H1 (cell line): Measurements from ENCODE around the gene TNFSF11. TPM values are rescaled to one million over a fixed set of nuclear protein-coding genes. Genes with fewer than 3 reads are reported as not detected.

ENCODE experiments used
- CTCF ChIA-PET: fragments of 300-600 bp; sonication (Branson Sonifier 250); formaldehyde crosslinking; loops from one replicate; lab custom pipeline; 2021; ENCODE audit not compliant: partially characterized antibody; lab: Charles Lee
- POLR2A ChIA-PET: fragments of 300-600 bp; sonication (Branson Sonifier 250); formaldehyde crosslinking; loops from one replicate; lab custom pipeline; 2021; ENCODE audit warnings: inconsistent platforms; ENCODE audit not compliant: partially characterized antibody; lab: Charles Lee
- DNase-seq, 2 experiments: peaks; one replicate each; pipeline versions ENCODE4 v3.0.0 to v3.0.0-alpha.2; 2010 to 2022; ENCODE audit warnings: low spot score in 2 of 2, low read depth in 1 of 2, mixed read lengths in 1 of 2
- FAIRE-seq: peaks from 2 replicates; lab custom pipeline; 2011; peaks lifted over from hg19 to GRCh38; lab: Jason Lieb, UNC
- H2AFZ ChIP-seq: 2 replicates; pipeline ENCODE4 v1.8.1; 2012; ENCODE audit warnings: low read length, inconsistent platforms
- H2AK5ac ChIP-seq: 2 replicates; pipeline ENCODE4 v1.6.1; 2013; ENCODE audit warnings: low read depth, low read length
- H2BK120ac ChIP-seq: replicated peaks from 2 replicates; pipeline ENCODE3; 2013; ENCODE audit warnings: low read depth, low read length, inconsistent platforms
- H2BK12ac ChIP-seq: 2 replicates; pipeline ENCODE4 v1.6.1; 2013; ENCODE audit warnings: low read depth, low read length
- H2BK15ac ChIP-seq: 2 replicates; pipeline ENCODE4 v1.6.1; 2013; ENCODE audit warnings: low read length
- H2BK20ac ChIP-seq: 2 replicates; pipeline ENCODE4 v1.6.1; 2013; ENCODE audit warnings: low read length
- H2BK5ac ChIP-seq: 2 replicates; pipeline ENCODE4 v1.6.1; 2013; ENCODE audit warnings: low read depth, low read length
- H3K14ac ChIP-seq: 2 replicates; pipeline ENCODE4 v1.6.1; 2013; ENCODE audit warnings: inconsistent platforms; ENCODE audit not compliant: insufficient read length
- H3K18ac ChIP-seq: 2 replicates; pipeline ENCODE4 v1.6.1; 2013; ENCODE audit warnings: low read length; ENCODE audit errors: extremely low read depth
- H3K23ac ChIP-seq: 2 replicates; pipeline ENCODE4 v1.6.1; 2013; ENCODE audit warnings: inconsistent platforms; ENCODE audit not compliant: insufficient read length
- H3K23me2 ChIP-seq: 2 replicates; pipeline ENCODE4 v1.6.1; 2013; ENCODE audit warnings: low read depth, low read length
- H3K27ac ChIP-seq: 2 replicates; pipeline ENCODE4 v1.6.1; 2011; ENCODE audit warnings: low read depth, low read length, inconsistent platforms
- H3K27me3 ChIP-seq, 4 experiments: replicated peaks in 1 of 4; 1 replicate in 1 of 4; 2 replicates in 3 of 4; pipeline versions ENCODE4 v1.6.1 to v1.8.1; 2011 to 2013; ENCODE audit warnings: low read length in 3 of 4, mild to moderate bottlenecking in 3 of 4, inconsistent platforms in 2 of 4, mixed read lengths in 2 of 4, moderate library complexity in 1 of 4; ENCODE audit not compliant: control insufficient read depth in 3 of 4, insufficient read depth in 3 of 4; ENCODE audit errors: extremely low read depth in 1 of 4
- H3K36me3 ChIP-seq, 4 experiments: 2 replicates each; pipeline versions ENCODE4 v1.6.1 to v1.8.1; 2011 to 2013; ENCODE audit warnings: mild to moderate bottlenecking in 4 of 4, low read length in 3 of 4, moderate library complexity in 2 of 4, control low read depth in 1 of 4, inconsistent platforms in 1 of 4; ENCODE audit not compliant: insufficient read depth in 4 of 4, control insufficient read depth in 2 of 4
- H3K4ac ChIP-seq: replicated peaks from 2 replicates; pipeline ENCODE3; 2013; ENCODE audit warnings: low read length, low read depth, mixed read lengths, inconsistent platforms; ENCODE audit not compliant: insufficient read length
- H3K4me1 ChIP-seq, 4 experiments: replicated peaks in 1 of 4; 1 replicate in 1 of 4; 2 replicates in 3 of 4; pipeline versions ENCODE4 v1.6.1 to v1.8.1; 2011 to 2013; ENCODE audit warnings: low read length in 3 of 4, inconsistent platforms in 2 of 4, mixed read lengths in 1 of 4; ENCODE audit not compliant: insufficient read depth in 4 of 4, control insufficient read depth in 3 of 4
- H3K4me2 ChIP-seq, 2 experiments: 2 replicates each; pipeline versions ENCODE4 v1.6.1 to v1.8.1; 2011 to 2013; ENCODE audit warnings: low read depth in 2 of 2, low read length in 2 of 2, control low read depth in 1 of 2, inconsistent platforms in 1 of 2, mild to moderate bottlenecking in 1 of 2; ENCODE audit not compliant: insufficient read depth in 1 of 2
- H3K4me3 ChIP-seq, 4 experiments: fragments of 200-600, 300-600 bp in 1 of 4; sonication (generic), shearing (Covaris generic), sonication (Bioruptor Twin) in 1 of 4; 2 replicates each; pipeline versions ENCODE4 v1.5.1 to v1.8.1; 2011 to 2016; ENCODE audit warnings: low read length in 4 of 4, low read depth in 3 of 4, control low read depth in 2 of 4, inconsistent platforms in 2 of 4, mild to moderate bottlenecking in 2 of 4, mixed read lengths in 1 of 4, moderate library complexity in 1 of 4; ENCODE audit not compliant: insufficient read depth in 2 of 4; ENCODE audit errors: extremely low read depth in 1 of 4
- H3K56ac ChIP-seq: replicated peaks from 2 replicates; pipeline ENCODE3; 2013; ENCODE audit warnings: low read depth, mild to moderate bottlenecking, mixed read lengths, low read length, inconsistent platforms; ENCODE audit not compliant: insufficient read length
- H3K79me1 ChIP-seq: 2 replicates; pipeline ENCODE4 v1.6.1; 2013; ENCODE audit warnings: low read depth, low read length, control low read depth
- H3K79me2 ChIP-seq, 2 experiments: 2 replicates each; pipeline versions ENCODE4 v1.6.1 to v1.8.1; 2012 to 2013; ENCODE audit warnings: low read length in 2 of 2, mild to moderate bottlenecking in 2 of 2, inconsistent platforms in 1 of 2; ENCODE audit not compliant: insufficient read depth in 2 of 2, control insufficient read depth in 1 of 2
- H3K9ac ChIP-seq, 4 experiments: replicated peaks in 1 of 4; 1 replicate in 1 of 4; 2 replicates in 3 of 4; pipeline versions ENCODE4 v1.6.1 to v1.8.1; 2011 to 2013; ENCODE audit warnings: low read depth in 3 of 4, low read length in 3 of 4, control low read depth in 2 of 4, mild to moderate bottlenecking in 2 of 4, moderate library complexity in 2 of 4, inconsistent platforms in 1 of 4; ENCODE audit errors: extremely low read depth in 1 of 4
- H3K9me3 ChIP-seq, 2 experiments: 2 replicates each; pipeline versions ENCODE4 v1.6.1 to v1.8.1; 2012 to 2013; ENCODE audit warnings: mild to moderate bottlenecking in 2 of 2, moderate library complexity in 2 of 2, control low read depth in 1 of 2, inconsistent platforms in 1 of 2, low read depth in 1 of 2, low read length in 1 of 2, mixed read lengths in 1 of 2; ENCODE audit not compliant: insufficient read depth in 2 of 2
- H4K20me1 ChIP-seq, 2 experiments: replicated peaks in 1 of 2; 2 replicates each; pipeline versions ENCODE3 to v1.8.1; 2011 to 2013; ENCODE audit warnings: inconsistent platforms in 2 of 2, low read length in 2 of 2, mild to moderate bottlenecking in 1 of 2; ENCODE audit not compliant: insufficient read depth in 2 of 2, control insufficient read depth in 1 of 2
- H4K5ac ChIP-seq: 2 replicates; pipeline ENCODE4 v1.6.1; 2013; ENCODE audit warnings: low read length, low read depth, mixed read lengths, inconsistent platforms; ENCODE audit not compliant: insufficient read length
- H4K8ac ChIP-seq: 2 replicates; pipeline ENCODE4 v1.8.0; 2013; ENCODE audit warnings: mild to moderate bottlenecking, moderate library complexity, low read length, inconsistent platforms; ENCODE audit not compliant: insufficient read depth; ENCODE audit errors: extremely low read depth
- H4K91ac ChIP-seq: replicated peaks from 2 replicates; pipeline ENCODE3; 2013; ENCODE audit warnings: low read length, mixed read lengths, inconsistent platforms; ENCODE audit not compliant: insufficient read length
- BRCA1 ChIP-seq: IDR thresholded peaks from 2 replicates; pipeline ENCODE4 v1.6.1; 2012; ENCODE audit warnings: low read depth, low read length, improper control_type of control experiment
- CHD1 ChIP-seq: IDR thresholded peaks from 2 replicates; pipeline ENCODE4 v1.6.1; 2012; ENCODE audit warnings: low read depth, low read length, improper control_type of control experiment
- CTCF ChIP-seq, 3 experiments: IDR thresholded peaks; 1 replicate in 2 of 3; 2 replicates in 1 of 3; pipeline versions ENCODE4 v1.5.1 to v1.6.1; 2011; ENCODE audit warnings: low read length in 3 of 3, mild to moderate bottlenecking in 3 of 3, inconsistent platforms in 2 of 3, low read depth in 1 of 3, moderate library complexity in 1 of 3; ENCODE audit not compliant: insufficient read depth in 1 of 3; ENCODE audit errors: control extremely low read depth in 1 of 3
- EGR1 ChIP-seq: IDR thresholded peaks from 2 replicates; pipeline ENCODE4 v1.6.1; 2011; ENCODE audit warnings: low read depth, low read length, borderline replicate concordance
- POLR2AphosphoS5 ChIP-seq: IDR thresholded peaks from 2 replicates; pipeline ENCODE4 v1.6.1; 2011; ENCODE audit warnings: low read depth, low read length
- TAF1 ChIP-seq: IDR thresholded peaks from 2 replicates; pipeline ENCODE4 v1.6.1; 2011; ENCODE audit warnings: mild to moderate bottlenecking, low read depth, low read length
- WGBS, 2 experiments: shearing (Covaris generic) in 1 of 2; methylation state at CpG; one replicate each; pipeline versions ENCODE4 v1.1.6 to v1.1.7; 2013 to 2015; ENCODE audit warnings: low lambda C conversion rate in 2 of 2, mixed read lengths in 2 of 2, inconsistent platforms in 1 of 2, low coverage in 1 of 2, missing lambda C conversion rate in 1 of 2; ENCODE audit not compliant: insufficient replicate concordance in 2 of 2, insufficient coverage in 1 of 2, insufficient read length in 1 of 2; ENCODE audit errors: extremely low coverage in 1 of 2, missing lambda C conversion rate in 1 of 2; 5-methylcytosine and 5-hydroxymethylcytosine counted together
- polyA plus RNA-seq, 7 experiments: library from polyadenylated mRNA; depleted of rRNA in 3 of 7; stranded (reverse) in 5 of 7; unstranded in 2 of 7; fragments of >200 nt in 5 of 7; fragments of 200-250 nt in 2 of 7; gene quantifications; 1 replicate in 5 of 7; 2 replicates in 1 of 7; 4 replicates in 1 of 7; pipeline versions ENCODE4 v1.2.1 to v1.2.3, GENCODE V29; 2011 to 2013; ENCODE audit warnings: missing spikeins in 2 of 7, mixed read lengths in 2 of 7
- total RNA-seq: library from RNA; stranded (reverse); fragmentation: NEBNext Ultra II Directional; extraction: Animal tissue kit (Norgen Biotek cat#: 25700); gene quantifications from 2 replicates; pipeline ENCODE4 v1.2.1, GENCODE V29; 2021

Gene TNFSF11
- total and polyA plus RNA-seq, 2 of the 8 experiments (the other 6 are each of a cell fraction or from before 2014, with no cell fraction given): 9.3 to 12.0 TPM

GRCh38 chr13:42653679-42654078 lies 79.7 kb downstream of the TNFSF11 start:
- Histone ChIP-seq H3K4me3 (no peak overlapping the region), H3K18ac (no peak overlapping the region), H3K4me1 (peaks cover 0 to 10% (median 5%) of the 10 kb centered on the region in 4 experiments; a peak in 3 of 7 replicates), H3K27ac (no peak overlapping the region), H2BK5ac (no peak overlapping the region), H3K23me2 (no peaks in the 10 kb centered on the region), H3K23ac (no peak overlapping the region), H3K4ac (no peak overlapping the region), H4K8ac (no peak overlapping the region), H2AFZ (no peak overlapping the region), H3K27me3 (peaks cover 0 to 1% (median 0%) of the 10 kb centered on the region in 4 experiments; a peak in 1 of 7 replicates), H3K9me3 (no peaks in the 10 kb centered on the region), H3K9ac (no peak overlapping the region), H4K20me1 (no peaks in the 10 kb centered on the region), H4K91ac (no peak overlapping the region), H2BK120ac (no peak overlapping the region), H3K4me2 (no peak overlapping the region), H3K14ac (no peak overlapping the region), H3K79me1 (no peaks in the 10 kb centered on the region), H3K36me3 (no peaks in the 10 kb centered on the region), H3K79me2 (no peaks in the 10 kb centered on the region), H2AK5ac (no peak overlapping the region), H3K56ac (no peak overlapping the region), H4K5ac (no peak overlapping the region), H2BK12ac (no peak overlapping the region), H2BK15ac (no peak overlapping the region), H2BK20ac (no peak overlapping the region)
- POLR2A ChIA-PET: no interaction called here
- TF ChIP-seq CHD1 (no peak), TAF1 (no peak), EGR1 (no peak), POLR2AphosphoS5 (no peak), BRCA1 (no peak), CTCF (IDR thresholded peaks at IDR 0.05; ENCODE audit: control extremely low read depth in 1 of 3, insufficient read depth in 1 of 3, low read depth in 1 of 3, low read length in 3 of 3) (no peak)
- FAIRE-seq: no peak
- no peak for DNase-seq
- CTCF ChIA-PET: interaction anchor here (1.8 kb wide), 1 partner anchor 10 kb away, joined by 5 read pairs; no protein-coding TSS in a partner anchor
- WGBS, 2 experiments: 87% methylated on average over 3 of the region's 3 CpGs; no CpG with 5 or more reads in 1 of the 2 experiments
